GM19023 (cell line): ENCODE data around the gene ABCB4.

Experiments used
- ATAC-seq: cut with Tn5 transposase; IDR thresholded peaks from one replicate; pipeline ENCODE4 v1.9.1; 2021; ENCODE audit warnings: mild to moderate bottlenecking, moderate library complexity; ENCODE audit not compliant: unreplicated experiment

The ABCB4 gene

GRCh38 chr7:87427288-87427687, 48.2 kb downstream of the ABCB4 start:
- ATAC-seq: no peak

GRCh38 chr7:87426160-87426559, 49.3 kb downstream of the ABCB4 start:
- ATAC-seq: peak; percentile 80

DNA sequence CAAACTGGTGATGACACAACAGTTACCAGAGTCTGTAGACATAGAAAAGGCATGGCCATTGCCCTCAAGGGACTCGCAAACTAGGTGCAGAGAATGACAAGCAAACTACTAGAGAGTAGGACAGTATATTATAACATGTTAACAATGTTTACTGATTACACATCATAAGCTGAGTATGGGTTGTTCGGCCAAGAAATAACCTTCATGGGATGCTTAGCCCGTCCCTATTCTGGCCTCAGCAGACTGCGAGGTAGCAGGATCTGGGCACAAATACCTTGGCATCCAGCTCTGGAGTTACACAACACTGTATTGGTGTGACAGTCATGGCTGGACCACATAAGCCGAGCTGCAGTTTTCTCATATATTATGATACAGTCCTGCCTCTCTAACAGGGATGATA, 51.4 kb downstream of the ABCB4 start:
- ATAC-seq: no peak

DNA sequence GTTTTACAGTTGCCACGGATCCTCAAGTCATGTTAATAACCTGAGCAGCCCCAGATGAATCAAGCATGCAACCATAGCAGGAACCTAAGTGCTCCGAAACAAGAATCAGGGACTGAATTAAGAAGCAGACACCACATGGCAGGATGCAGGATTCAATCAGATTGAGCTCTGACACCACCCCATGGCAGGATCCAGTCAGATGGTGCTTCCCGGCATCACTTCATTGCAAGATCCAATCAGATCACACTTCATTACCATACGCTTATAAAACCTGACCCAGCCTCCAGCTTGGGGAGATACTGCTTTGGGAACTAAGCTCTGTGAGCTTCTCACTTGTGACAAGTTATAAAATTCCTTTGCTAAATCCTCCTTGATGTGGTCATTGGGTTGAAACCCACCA, 55.3 kb downstream of the ABCB4 start:
- no peak for ATAC-seq

GRCh38 chr7:87416682-87417587, 58.5 kb downstream of the ABCB4 start:
- ATAC-seq: peak; percentile 66

GRCh38 chr7:87414794-87415188, 60.7 kb downstream of the ABCB4 start:
- ATAC-seq: no peak

DNA sequence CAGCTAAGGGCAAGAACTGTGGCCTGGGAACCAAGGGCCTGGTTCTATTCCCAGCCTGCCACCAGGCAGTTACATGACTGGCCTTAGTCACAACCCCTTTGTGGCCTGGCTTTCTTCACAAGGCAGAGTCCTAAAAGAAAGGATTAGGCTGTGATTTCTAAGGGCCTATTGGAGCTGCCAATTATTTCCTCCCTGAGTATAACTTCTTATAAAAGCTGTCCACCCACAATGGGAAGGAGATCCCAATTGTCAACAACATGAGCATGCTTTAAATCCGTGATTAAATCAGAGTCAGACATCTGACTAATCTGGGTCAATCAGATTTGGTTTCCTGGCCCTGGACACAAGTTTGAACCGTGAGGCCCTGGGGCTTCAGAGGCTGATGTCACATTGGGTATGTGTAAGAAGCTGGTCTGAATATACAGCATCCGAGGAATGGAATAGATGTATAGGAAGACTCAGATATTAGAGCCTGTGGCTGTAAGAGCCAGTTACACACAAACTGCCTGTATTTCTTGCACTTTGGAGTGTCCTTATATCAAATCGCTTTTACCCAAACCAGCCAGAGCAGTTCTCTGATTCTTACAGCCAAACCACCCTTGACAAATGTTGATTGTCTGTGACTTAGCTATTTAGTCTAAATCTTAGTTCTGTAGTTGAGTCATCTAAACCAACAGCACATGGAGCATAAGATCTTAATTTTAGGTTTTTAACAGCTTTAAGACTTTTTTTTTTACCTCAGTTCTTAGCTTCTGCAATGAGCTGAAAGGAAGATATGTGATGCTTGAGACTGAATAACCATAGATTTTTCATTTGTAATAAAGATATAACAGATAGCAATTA, 61.3 kb downstream of the ABCB4 start:
- ATAC-seq: no peak

DNA sequence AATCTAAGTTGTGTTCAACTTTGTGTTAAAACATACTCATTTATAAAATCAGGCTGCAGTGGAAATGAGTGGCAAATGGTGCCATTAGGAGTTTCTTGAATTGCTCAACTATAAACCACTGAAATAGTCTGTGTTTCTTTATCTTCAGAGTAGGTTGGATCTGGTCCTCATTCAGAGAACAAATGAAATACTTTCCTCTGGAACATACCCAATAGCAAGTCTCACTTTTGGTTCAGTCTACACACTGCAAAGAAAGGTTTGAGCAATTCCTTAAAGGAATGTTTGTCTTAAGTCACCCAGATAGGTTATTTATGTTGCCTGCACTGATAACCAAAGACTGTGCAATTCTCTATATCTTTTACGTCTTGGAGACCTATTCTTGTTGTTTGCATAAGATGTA, 62.5 kb downstream of the ABCB4 start:
- ATAC-seq: no peak

DNA sequence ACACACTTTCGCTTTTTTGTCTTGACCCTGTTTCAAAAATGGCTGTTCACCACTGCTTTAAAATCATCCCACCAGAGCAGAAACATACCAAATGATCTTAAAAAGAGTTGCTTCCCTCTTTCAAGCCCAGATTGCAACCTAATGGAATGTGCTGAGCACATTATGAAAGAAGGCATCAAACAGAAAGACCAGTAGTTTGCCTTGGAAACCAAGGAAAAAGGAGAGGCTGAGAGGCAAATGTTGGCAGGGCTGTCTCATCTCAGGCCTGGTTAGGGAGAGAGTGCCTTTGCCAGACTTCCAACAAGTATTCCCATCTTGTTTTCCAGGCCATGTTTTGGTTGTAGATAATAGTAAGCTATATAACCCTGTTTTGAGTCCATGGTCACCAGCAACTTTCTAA, 64.3 kb downstream of the ABCB4 start:
- no peak for ATAC-seq

GRCh38 chr7:87404674-87405073, 70.8 kb downstream of the ABCB4 start:
- no peak for ATAC-seq

- no peak for ATAC-seq
These were observed 77.0 kb downstream of the ABCB4 start for GRCh38 chr7:87398446-87398845.

GRCh38 chr7:87395442-87396020, 79.9 kb downstream of the ABCB4 start:
- ATAC-seq: no peak

- ATAC-seq: no peak
These were observed 84.3 kb downstream of the ABCB4 start for GRCh38 chr7:87391020-87391701.

GRCh38 chr7:87380905-87381304, 94.6 kb downstream of the ABCB4 start:
- no peak for ATAC-seq

- ATAC-seq: no peak
These were observed 99.6 kb downstream of the ABCB4 start for GRCh38 chr7:87375662-87376435.

- no peak for ATAC-seq
These were observed 104.8 kb downstream of the ABCB4 start for GRCh38 chr7:87370660-87371180.

DNA sequence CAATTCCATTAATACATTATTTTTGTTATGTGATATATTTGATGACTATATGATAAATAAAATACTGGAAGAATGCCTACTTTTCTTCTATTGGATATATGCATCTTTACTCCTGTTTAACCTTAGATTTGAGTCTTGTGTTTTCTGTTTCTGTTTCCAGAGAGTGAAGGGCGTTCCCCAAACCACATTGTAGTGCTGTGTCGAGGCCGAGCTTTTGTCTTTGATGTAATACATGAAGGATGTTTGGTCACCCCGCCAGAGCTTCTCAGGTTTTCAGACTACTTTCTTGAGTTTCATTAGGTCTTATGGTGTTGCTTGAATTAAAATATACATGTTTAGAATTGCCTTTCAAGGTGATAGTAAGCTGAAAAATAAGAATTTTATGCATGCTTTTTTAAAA, 106.3 kb downstream of the ABCB4 start:
- no peak for ATAC-seq

GRCh38 chr7:87364246-87364645, 111.2 kb downstream of the ABCB4 start:
- no peak for ATAC-seq

GRCh38 chr7:87363342-87363741, 112.1 kb downstream of the ABCB4 start:
- ATAC-seq: no peak

DNA sequence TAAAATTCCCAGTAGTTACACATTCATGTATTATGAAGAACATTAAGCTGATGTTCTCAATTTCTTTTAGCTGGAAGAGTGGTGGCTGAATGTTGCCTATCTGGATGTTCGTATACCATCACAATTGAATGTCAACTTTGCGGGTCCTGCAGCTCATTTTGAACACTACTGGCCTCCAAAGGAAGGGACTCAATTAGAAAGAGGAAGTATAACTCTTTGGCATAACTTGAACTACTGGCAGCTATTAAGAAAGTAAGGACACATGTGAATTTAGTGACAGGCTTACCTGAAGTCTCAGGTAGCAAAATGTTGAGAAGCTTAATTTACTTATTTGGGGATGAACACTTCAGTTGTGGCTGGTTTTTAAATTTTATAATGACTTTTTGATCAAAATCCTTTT, 114.2 kb downstream of the ABCB4 start:
- ATAC-seq: no peak
